GM10847 (cell line): ENCODE results near the gene IL36A.

Experiments used
- POLR2A ChIP-seq: IDR thresholded peaks from 2 replicates; pipeline ENCODE4 v1.6.1; 2011; ENCODE audit not compliant: insufficient read length; ENCODE audit errors: extremely low read depth

IL36A gene

GRCh38 chr2:113056521-113056920, 51.3 kb downstream of the IL36A start:
- TF ChIP-seq POLR2A: no peak

DNA sequence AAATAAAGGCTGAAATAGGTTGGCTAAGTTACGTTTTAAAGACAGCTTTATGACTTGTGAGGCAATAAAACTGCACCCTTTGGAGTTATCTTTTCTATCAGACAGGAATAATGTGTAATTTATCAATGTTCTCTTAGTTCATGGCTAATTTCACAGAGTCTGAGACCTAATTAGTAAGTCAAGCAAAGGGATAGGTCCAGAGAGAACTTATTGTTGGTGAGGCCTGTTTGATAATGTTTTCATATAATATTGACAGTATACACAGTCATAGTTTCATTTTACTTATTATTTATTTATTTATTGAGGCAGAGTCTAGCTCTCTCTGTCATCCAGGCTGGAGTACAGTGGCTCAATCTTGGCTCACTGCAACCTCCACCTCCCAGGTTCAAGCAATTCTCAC, 51.9 kb downstream of the IL36A start:
- TF ChIP-seq POLR2A: no peak
